ENCODE results near the gene IMPDH1.
"Not testable (repeated sequence)": the region's sequence is repeated elsewhere in the genome, so short reads cannot be mapped to it uniquely, and the experiment has no call there.

IMPDH1 gene

GRCh38 chr7:128409596-128410450 is at the start of gene IMPDH1:
Gene IMPDH1 (minus strand): TSS chr7:128409982. CDS start chr7:128409901, 81 bp downstream.
- DNase-seq = peak; percentile 49 to 82

- peak; percentile 16 to 49 for DNase-seq
Observed at GRCh38 chr7:128459394-128459878, 49.7 kb upstream of the IMPDH1 start.

GRCh38 chr7:128458956-128459355 is 49.2 kb upstream of the IMPDH1 start:
- no peak for DNase-seq

GRCh38 chr7:128457385-128457784 is 47.6 kb upstream of the IMPDH1 start:
- not testable (repeated sequence) for DNase-seq

GRCh38 chr7:128456255-128456725 is 46.5 kb upstream of the IMPDH1 start:
- DNase-seq = no peak

GRCh38 chr7:128455543-128456254 is 45.9 kb upstream of the IMPDH1 start, which contains the start of gene HILPDA:
Gene HILPDA (plus strand): TSS chr7:128455878. CDS start chr7:128457269, 1,391 bp downstream.
- DNase-seq = peak; percentile 59 to 84

GRCh38 chr7:128454808-128455542 is 45.2 kb upstream of the IMPDH1 start:
- peak in 1 of 2 experiments; percentile 38 for DNase-seq

- no peak for DNase-seq
Observed at GRCh38 chr7:128453836-128454804, 44.3 kb upstream of the IMPDH1 start.

- no peak for DNase-seq
Observed at GRCh38 chr7:128452552-128452951, 42.8 kb upstream of the IMPDH1 start.

- DNase-seq = no peak
Observed at GRCh38 chr7:128450913-128451312, 41.1 kb upstream of the IMPDH1 start.

GRCh38 chr7:128450409-128450808 is 40.6 kb upstream of the IMPDH1 start:
- DNase-seq = no peak

GRCh38 chr7:128448751-128449302 is 39.0 kb upstream of the IMPDH1 start:
- DNase-seq = no peak

GRCh38 chr7:128447941-128448564 is 38.3 kb upstream of the IMPDH1 start:
- no peak for DNase-seq

- DNase-seq = no peak
Observed at GRCh38 chr7:128446306-128446705, 36.5 kb upstream of the IMPDH1 start.

GRCh38 chr7:128443831-128444600 is 34.2 kb upstream of the IMPDH1 start:
- no peak for DNase-seq

GRCh38 chr7:128442356-128442755 is 32.6 kb upstream of the IMPDH1 start:
- DNase-seq = no peak

GRCh38 chr7:128437426-128438332 is 27.9 kb upstream of the IMPDH1 start:
- DNase-seq = no peak

GRCh38 chr7:128435327-128435686 is 25.5 kb upstream of the IMPDH1 start:
- no peak for DNase-seq
